GM18907 (cell line): Measurements from ENCODE around the gene REL.
"Not testable (repeated sequence)": the region's sequence is repeated elsewhere in the genome, so short reads cannot be mapped to it uniquely, and the experiment has no call there.

Experiments used
- ATAC-seq: cut with Tn5 transposase; IDR thresholded peaks from one replicate; pipeline ENCODE4 v1.9.1; 2021; ENCODE audit warnings: mild to moderate bottlenecking, moderate library complexity; ENCODE audit not compliant: unreplicated experiment

Gene REL

DNA sequence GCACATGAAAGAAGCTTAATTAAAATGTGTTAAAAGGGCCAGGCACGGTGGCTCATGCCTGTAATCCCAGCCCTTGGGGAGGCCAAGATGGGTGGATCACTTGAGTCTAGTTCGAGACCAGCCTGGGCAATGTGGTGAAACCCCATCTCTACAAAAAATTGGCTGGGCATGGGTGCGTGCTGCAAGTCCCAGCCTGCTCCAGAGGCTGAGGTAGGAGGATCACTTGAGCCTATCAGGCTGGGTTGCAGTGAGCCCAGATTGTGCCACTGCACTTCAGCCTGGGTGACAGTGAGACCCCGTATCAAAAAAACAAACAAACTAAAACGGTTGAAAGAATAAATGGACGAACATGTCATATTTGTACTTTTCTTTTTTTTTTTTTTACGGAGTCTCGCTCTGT is 26.0 kb downstream of the REL start:
- no peak for ATAC-seq

DNA sequence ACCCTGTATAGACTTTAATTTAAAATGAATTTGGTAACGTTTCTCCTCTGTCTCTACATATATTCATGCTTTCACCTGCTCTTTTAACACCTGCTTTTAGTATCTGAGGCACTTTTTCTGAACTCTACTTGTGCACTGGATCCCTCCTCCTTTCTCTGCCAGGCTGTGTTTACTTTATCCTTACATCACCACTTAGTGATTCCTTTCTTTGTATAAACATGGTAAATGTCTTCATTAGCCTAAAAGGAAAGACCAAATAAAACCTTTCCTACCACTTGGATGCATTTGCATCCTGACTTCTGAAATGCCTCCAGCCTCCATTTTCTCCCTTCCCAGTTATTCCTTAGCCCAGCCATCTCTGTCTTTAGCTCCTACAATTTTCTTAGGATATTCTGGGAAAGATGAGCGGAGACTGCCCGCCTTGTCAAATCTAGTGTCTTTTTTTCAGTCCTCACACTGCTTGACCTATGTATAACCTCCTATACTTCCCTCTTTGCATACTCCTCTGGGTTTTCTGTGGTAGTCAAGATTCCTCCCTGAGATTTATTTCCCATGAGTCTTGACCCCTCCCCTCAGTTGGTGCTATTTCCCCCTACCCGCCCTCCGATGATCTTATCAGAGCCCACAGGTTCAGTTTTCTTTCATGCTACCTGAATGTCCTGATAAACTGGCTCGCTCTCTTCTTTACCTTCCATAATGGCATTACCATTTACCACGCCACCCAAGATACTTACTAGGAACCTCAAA is 44.8 kb downstream of the REL start:
- no peak for ATAC-seq

DNA sequence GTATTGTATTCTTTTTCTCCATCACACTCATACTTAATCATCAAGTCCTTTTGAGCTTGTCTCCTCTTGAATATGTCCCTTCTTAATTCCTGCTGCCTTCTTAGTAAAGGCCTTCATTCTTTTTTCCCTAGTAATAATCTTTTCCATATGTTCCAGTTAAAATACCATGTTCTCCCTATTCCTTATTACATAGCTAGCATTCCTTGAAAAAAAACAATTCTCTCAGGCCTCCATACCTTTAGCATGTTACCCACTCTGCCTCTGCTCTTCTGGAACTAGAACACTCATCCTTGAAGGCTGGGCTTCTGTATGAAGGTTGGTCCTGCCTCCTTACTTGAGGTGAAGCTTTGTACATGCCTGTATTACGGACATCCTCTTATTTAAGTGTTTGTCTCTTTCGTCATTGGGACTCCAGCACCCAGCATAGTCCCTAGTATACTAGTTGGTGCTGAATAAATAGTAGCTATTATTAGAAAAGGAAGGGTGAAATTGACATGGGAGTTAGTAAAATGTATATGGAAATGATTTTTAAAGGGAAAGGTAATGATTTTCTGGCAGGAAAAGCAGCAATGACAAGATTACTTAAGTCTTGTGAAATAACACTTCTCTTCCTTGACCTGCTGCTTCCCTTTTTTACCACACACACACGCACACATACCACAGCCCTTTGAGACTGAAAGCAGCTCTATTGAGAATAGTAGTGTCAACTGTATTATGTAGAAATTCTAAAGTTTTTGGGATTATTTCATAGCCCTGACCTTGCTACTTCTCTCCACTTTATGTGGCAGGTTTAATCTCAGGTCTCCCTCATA is 45.6 kb downstream of the REL start:
- no peak for ATAC-seq

DNA sequence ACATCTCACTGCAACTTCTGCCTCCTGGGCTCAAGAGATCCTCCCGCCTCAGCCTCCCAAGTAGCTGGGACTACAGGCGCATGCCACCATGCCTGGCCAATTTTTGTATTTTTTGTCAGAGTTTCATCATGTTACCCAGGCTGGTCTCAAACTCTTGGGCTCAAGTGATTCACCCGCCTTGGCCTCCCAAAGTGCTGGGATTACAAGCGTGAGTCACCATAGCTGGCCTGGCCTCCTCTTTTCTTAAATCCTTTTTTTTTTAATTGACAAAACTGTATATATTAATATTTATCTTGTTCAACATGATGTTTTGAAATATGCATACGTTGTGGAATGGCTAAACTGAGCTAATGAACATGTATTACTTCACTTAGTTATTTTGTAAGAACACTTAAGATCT is 50.7 kb downstream of the REL start:
- ATAC-seq: not testable (repeated sequence)

DNA sequence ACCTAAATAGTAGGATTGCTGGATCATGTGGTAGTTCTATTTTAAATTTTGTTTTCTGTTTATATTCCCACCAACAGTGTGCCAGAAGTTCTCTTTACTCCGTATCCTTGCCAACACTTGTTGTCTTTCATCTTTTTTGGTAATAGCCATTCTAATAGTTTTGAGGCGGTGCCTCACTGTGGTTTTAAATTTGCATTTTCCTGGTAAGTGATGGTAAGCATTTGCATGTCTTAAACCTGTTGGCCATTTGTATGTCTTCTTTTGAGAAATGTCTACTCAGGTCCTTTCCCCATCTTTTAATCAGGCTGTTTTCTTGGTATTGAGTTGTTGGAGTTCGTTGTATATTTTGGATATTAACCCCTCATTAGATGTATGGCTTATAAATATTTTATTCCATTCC is 51.6 kb downstream of the REL start:
- no peak for ATAC-seq

DNA sequence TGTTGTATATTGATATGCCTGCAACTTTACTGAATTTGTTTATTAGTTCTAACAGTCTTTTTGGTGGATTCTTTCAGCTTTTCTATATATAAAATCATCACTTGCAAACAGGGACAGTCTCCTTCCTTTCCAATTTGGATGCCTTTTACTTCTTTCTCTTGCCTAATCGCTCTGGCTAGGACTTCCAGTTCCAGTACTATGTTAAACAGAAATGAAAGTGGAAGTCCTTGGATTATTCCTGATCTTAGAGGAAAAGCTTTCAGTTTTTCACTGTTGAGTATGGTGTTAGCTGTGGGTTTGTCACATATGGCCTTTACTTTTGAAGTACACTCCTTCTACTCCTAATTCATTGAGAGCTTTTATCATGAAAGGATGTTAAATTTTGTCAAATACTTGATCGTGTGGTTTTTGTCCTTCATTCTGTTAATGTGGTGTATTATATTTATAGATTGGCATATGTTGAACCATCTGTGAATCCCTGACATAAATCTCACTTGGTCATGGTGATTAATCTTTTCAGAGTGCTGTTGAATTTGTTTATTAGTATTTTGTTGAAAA is 52.9 kb downstream of the REL start:
- ATAC-seq: no peak

DNA sequence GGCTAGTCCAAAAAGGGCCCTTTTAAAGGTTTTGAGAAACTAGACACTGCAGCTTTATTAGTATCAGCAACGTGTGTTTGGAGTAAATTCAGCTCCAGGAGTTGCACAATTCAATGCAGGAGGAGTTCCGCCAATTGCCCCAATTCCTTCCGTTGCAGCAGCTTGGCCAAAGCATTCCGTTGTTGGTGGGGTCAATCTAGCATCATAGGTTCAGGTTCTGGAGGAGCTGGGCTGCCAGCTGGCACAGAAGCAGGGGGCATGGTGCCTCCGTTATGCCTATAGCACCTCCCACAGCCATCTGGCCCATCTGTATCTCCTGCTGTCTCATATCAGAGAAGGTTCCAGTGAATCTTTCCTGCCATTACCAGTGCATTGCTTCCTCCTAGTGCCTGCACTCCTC is 55.4 kb downstream of the REL start:
- no peak for ATAC-seq

DNA sequence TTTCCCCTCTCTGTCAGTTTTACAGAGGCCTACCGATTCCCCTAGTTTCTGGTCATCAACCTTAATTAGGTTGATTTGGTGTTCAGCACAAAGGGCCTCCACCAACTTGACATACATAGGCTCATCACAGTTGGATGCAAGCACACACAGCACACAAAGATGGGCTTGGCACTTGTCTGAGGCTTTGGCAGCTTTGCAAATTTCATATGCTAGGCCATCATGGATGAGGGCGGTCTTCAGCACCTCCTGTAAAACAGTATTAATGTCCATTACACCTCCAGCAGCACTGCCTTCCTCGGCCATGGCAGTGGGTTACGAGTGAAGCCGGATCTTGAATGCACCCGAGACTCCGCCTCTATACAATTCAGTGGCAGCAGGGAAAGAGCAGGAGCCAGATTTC is 56.9 kb downstream of the REL start:
- no peak for ATAC-seq

DNA sequence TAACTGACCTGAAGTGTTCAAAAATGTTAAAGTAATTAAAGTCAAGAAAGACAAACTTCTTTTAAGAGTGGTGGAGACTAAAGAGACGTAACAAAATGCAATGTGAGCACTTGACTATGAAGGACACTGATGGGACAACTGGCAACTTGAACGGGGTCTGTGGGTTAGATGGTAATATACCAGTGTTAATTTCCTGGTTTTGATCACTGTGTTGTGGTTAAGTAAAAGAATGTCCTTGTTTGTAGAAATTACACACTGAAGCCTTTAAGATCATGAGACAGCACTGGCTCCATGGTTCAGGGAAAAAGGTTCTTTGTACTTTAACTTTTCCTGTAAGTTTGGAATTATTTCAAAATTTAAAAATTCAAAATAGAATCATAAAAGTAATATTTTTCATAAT is 58.2 kb downstream of the REL start:
- ATAC-seq: no peak

DNA sequence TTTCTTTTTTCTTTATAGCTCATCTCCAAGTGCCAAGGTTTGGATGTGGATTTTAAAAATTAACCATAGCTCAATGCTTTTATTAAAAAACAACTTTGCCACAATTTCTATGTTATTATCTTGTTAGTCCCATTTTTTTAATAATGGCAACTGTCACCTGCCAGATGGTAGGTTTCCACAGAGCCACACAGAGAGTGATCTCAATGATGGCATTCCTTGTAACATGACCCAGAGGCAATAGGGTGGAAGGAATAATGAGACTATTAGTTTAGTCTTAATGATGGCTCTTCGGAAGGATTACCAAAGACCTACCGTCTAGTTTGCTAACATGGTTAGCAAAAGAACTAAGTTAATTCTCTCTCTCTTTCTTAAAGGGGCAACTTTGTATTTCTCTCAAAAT is 64.0 kb downstream of the REL start:
- ATAC-seq: no peak

DNA sequence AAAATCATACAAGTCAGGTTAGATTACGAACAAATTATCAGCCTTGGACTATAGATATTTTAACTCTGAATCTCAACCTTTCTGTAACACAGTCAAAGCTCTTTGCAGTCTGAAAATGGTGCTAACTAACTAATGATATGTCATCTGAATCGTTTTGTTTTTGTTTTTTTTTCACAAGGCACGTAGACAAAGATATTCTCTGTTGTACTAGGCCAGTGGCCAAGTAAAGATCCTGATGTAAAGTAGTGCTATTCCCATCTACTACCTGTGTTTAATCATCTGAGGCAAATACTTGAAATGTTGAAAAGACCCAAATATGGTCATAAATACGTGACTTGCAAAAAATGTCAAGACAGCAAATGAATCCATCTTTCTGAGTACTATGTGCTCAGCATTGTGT is 65.7 kb downstream of the REL start:
- no peak for ATAC-seq

DNA sequence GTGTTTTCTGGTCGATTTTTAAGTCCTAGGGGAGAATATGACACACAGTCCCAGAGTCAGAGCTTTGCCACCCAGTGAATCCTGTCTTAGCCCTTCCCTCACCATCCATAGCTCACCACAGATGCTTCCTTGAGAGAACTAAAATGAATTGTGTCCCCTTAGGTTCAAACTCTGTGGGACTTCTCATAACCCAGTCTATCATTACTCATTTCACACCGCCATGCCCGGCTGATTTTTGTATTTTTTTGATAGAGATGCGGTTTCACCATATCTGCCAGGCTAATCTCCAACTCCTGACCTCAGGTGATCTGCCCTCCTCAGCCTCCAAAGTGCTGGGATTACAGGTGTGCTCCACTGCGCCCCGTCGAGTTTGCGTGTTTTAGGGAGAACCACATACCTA is 66.8 kb downstream of the REL start:
- no peak for ATAC-seq

DNA sequence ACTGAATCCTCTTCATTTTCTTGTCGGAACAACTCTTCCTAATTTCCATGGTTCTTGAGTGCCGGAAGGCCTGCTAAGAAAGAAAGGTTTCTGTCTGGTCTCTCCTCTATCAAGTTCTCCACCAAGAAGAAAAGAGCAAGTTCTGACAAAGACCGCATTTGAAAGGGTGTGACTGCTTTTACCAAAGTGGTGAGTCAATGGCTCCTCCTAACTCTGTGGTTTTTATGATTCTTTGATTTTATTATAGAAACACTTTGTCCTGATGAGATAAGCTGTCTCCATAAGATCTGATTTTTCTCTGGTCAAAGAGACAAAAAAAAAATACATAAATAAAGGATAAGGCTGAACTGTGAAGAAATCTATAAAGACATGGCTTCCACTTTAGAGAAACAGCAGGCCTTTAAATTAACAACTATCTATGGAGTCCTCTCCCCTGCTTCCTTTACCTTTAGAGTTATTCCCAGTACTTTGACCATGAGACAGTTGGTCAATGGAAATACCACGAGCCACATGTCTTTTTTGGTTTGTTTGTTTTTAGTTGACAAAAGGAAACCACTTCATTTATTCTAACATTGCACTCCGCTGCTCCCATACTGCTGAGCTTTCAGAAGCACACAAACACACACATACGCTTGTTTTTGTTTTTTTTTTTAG is 67.7 kb downstream of the REL start:
- ATAC-seq: no peak

DNA sequence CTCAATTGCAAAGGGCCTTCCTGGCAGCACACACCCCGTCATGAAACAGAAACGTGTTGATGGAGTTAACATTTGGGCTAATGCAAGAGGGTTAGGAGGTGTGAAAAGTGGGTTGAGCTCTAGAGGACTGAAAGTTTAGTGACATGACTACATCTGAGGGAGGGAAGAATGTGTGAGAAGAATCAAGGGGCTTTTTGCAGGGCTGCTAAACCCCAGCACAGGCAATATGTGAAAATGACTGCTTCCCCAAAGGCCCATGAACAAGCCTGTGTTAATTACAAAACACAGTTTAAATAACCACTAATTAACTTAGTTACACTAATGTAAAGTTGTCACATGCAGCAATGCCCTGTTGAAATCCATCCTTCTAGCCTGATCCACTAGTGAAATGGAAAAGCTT is 72.8 kb downstream of the REL start:
- ATAC-seq: no peak

DNA sequence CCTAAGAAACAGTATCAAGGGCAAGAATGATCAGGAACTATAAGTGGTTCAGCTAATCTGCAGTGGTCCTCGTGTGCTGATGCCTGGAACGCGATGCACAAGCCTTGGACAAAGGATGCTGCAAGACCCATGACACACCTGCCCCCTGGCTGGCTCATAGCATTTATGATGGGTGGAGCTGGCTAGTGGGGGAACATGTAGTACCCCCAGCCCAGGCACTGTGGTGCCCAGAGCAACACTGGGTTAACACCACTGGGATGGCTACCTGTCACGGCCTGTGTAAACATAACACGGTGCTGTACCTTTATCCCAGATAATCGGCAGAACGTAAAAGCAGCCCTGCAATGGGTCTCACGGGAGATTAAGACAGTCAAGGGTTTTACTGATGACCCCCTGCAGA is 75.8 kb downstream of the REL start:
- no peak for ATAC-seq

DNA sequence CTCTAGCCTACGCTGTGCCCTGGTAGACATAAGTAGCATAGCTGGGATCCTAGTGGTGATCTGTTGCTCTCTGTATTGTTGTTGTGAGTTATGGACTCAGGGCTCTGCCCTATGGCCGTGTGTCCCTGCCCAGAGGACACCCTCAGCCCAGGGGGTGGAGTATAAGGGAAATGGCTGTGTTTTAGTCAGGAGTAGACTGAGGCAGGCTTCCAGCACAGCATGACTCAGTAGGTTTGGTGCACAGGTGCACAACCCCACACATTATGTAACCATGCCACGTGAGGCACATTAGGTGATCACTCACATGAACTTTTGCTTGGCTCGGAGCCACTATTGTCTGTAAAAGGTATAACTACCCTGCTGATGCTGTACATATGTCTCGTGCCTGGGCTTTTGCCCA is 76.3 kb downstream of the REL start:
- no peak for ATAC-seq

DNA sequence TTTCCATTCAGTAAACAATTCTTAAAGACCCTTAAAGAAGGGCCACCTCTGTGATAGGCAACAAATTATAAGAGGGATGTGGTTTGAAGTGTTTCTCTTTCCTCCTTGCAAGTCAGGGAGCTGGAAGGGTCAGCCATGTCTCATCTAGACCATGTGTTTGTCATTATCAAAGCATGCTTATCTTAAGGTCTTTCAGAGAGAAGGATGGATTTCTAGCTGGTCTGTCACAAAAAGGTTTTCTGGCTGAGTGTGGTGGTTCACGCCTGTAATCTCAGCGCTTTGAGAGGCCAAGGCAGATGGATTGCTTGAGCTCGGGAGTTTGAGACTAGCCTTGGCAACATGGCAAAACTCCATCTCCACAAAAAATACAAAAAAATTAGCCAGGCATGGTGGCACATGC is 77.0 kb downstream of the REL start:
- no peak for ATAC-seq

DNA sequence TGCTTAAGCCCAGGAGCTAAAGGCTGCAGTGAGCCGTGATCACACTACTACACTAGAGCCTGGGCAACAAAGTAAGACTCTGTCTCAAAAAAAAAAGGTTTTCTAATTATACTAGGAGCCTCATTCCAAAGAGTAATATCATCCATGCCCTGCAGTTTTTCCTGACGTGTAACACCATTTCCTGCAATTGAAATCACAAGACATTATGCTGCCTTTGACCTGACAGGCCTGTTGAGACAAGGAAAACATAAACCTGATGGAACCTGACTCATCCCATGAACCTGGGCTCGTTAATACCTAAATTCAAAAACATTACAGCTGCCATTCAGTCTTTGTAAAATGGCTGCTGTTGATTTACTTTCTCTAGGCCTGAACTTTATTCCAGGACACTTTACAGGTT is 77.4 kb downstream of the REL start:
- no peak for ATAC-seq

DNA sequence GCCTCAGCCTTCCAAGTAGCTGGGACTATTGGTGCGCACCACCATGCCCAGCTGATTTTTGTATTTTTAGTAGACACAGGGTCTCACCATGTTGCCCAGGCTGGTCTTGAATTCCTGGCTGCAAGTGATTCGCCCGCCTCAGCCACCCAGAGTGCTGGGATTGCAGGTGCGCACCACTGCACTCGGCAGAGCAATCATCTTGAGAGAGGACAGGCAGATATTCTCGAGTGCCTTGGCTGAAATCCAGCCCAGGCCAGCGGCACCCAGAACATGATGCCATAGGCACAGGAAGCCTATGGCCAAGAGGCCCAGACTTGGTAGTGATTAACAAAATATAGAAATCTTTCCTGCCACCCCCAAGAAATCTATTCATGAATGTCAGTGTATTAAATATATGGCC is 78.1 kb downstream of the REL start:
- ATAC-seq: no peak

DNA sequence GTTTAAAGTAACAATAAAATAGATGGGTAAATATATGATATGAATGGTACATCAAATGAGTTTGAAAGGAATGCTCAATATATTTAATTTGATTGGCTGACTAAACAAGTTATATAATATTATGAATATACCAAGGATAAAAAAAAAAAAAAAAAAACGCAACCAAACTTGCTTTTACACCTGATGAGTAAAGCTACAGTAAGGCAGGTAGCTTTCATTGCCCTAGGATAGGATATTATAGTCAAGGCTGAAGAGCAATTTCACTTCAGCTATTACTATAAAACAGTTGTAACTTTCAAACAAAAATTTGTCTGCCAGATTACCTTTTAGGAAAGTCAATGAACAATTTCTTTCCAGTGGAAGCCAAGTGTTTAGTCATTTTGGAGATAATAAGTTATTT is 79.3 kb downstream of the REL start:
- no peak for ATAC-seq

DNA sequence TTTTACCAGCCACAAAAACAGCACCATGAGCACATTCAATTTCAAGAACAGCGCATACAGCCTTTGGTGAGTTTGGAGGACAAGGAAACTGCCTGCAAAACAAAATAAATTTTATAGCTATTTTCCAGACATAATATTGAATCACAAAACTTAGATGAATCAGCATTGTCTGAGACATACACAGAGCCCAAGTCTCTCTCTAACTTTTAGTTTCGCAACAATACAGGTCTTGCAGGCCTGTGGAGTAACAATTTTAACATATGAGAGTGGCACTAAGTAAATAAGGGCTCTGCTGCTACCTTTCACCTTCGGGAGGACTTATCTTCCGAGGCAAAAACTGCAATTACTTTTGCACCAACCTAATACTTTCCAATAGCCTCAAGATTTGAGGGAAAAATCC is 80.1 kb downstream of the REL start:
- ATAC-seq: no peak

DNA sequence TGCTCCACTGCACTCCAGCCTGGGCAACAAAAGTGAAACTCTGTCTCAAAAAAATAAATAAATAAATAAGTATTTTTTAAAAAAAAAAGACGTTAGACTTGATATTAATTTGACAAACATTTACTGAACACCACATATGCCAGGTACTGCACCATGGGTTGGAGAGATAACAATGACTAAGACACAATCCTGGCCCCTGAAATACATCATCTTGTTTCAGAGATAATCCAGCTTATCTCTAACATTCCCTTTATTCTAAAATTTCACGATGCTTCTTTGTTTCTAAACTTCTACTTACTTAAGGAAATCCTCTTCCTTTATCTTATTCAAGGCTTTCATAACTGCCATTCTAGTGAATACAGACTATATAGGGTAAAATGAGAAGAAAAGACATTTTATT is 81.2 kb downstream of the REL start:
- no peak for ATAC-seq
